Erythroblast (primary cell): ENCODE data around the gene SS18L1.

Experiments used
- DNase-seq, 2 experiments: peaks; one replicate each; lab custom pipeline; 2025; lab: John Stamatoyannopoulos, UW
- GATA1 ChIP-seq: IDR thresholded peaks from 2 replicates; pipeline ENCODE4 v1.6.1; 2011; ENCODE audit warnings: low read depth, mild to moderate bottlenecking, control low read depth, low read length, moderate library complexity
- POLR2A ChIP-seq: IDR thresholded peaks from 2 replicates; pipeline ENCODE4 v1.6.1; 2011; ENCODE audit warnings: mild to moderate bottlenecking, low read length

Gene SS18L1

GRCh38 chr20:62220666-62221568 lies 77.3 kb downstream of the SS18L1 start:
- no peak for TF ChIP-seq GATA1
- TF ChIP-seq POLR2A, result no peak
- DNase-seq, result no peak

GRCh38 chr20:62222266-62222850 lies 78.8 kb downstream of the SS18L1 start:
- TF ChIP-seq POLR2A (no peak), GATA1 (no peak)

DNA sequence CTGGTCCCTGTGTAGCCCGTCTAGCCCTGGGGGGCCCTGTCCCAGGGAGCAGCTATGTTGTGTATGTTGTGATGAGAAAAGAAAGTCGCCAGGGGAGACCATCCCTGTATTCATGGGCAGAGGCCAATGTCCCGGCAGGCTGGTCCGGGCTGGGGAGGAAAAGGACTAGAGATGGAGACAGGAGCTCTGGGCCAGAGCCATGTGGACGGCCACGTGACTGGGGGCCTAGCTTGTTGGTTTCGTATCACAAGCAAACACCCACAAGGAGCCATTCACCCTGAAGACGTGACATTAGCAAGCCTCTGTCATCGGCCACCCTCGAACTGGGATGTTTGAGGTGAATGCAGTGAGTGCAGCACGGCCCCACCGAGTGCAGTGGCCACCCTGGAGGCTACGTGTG lies 79.4 kb downstream of the SS18L1 start:
- DNase-seq, result no peak

More at GRCh38 chr20:62222266-62222850, 78.8 kb downstream of the SS18L1 start:
- no peak for DNase-seq

GRCh38 chr20:62223571-62223970 lies 80.0 kb downstream of the SS18L1 start:
- no peak for DNase-seq
- no peak for TF ChIP-seq POLR2A
- TF ChIP-seq GATA1, result no peak

More for the DNA sequence above, 79.4 kb downstream of the SS18L1 start:
- TF ChIP-seq POLR2A, result no peak
- no peak for TF ChIP-seq GATA1

GRCh38 chr20:62224113-62224855 lies 80.7 kb downstream of the SS18L1 start:
- TF ChIP-seq POLR2A (no peak), GATA1 (no peak)
- no peak for DNase-seq

DNA sequence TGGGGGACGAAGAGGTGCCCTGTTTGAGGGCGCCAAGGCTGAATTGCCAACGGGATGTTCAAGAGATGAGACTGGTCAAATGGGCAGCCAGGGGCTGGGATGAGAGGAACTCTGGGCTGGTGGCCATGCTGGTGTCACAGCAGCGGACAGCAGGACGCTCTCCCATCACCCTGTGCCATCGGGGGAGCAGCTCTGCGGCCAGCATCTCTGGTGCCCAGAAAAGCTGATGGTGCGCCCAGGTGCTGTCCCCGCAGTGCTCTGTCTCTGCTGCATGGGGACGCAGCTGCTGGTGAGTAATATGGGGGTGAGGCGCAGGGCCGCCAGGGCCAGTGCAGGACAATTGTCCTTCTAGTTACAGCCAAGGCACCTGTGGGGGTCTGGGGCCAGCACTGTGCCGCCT lies 81.5 kb downstream of the SS18L1 start:
- no peak for DNase-seq
- TF ChIP-seq POLR2A (no peak), GATA1 (no peak)

GRCh38 chr20:62225820-62226635 lies 82.5 kb downstream of the SS18L1 start:
- no peak for TF ChIP-seq GATA1

GRCh38 chr20:62226707-62227590 lies 83.4 kb downstream of the SS18L1 start:
- TF ChIP-seq POLR2A, result no peak
- TF ChIP-seq GATA1, result no peak
- DNase-seq, result no peak

More at GRCh38 chr20:62225820-62226635, 82.5 kb downstream of the SS18L1 start:
- no peak for DNase-seq

DNA sequence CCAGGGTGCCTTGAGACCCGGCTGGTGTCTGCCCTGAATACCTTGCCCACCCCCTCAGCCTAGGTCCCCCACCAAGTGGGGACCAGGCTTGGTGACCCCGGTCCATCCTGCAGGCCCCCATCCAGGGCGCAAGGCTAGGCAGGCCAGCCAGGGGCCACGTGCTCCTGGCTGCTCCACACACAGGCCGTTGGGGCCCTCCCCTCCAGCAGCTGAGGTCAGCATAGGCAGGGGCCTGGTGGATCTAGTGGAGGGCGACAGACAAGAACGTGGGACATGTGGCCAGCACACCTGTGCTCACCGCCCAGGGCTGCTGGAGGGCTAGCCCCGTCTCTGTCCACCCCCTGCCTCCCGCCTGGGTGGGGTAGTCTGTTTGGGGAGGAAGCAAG lies 84.0 kb downstream of the SS18L1 start:
- TF ChIP-seq GATA1 (no peak), POLR2A (no peak)
- no peak for DNase-seq

DNA sequence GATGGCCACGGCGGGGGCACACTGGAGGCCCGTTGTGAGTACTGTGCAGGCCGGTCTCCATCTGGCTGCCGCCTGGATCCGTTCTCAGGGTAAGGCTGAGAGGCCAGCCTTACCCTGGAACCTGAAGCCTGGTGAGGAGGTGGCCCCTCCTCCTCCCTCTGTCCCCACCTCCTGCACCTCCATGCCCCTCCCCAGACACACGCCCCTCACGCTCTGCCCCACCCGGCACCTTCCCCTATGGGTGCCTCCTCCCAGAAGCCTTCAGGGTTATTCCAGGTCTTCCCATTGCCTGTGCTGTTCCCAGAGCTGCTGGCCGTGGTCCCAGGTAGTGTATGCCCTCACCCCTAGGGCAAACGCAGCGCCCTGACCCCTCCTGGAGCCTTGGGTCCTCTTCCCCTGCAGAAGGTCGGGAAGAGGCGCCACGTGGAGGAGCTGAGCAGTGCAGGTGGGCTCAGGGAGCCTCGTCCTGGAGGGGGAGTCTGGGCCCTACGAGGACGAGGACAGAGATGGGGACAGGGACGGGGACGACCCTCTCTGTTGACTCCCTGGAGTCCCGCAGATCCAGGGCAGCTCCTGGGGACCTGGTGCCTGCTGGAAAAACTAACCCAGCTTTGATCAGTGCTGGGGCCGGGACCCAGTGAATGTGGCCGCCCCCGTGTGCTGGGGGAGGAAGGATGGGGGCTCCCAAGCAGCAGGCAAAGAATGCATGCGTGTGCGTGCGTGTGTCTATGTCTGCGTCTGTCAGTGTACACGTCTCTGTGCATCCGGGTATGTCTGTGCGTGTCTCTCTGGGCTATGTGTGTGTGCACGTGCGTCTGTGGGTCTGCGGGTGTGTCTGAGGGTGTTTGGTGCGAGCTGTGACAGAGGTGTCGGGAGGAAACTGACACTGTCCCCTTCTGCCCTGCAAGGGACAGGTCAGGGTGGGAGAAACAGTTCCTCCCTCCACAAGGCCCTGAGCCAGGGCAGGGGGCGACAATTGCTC lies 84.7 kb downstream of the SS18L1 start:
- TF ChIP-seq GATA1 (no peak), POLR2A (no peak)
- no peak for DNase-seq

DNA sequence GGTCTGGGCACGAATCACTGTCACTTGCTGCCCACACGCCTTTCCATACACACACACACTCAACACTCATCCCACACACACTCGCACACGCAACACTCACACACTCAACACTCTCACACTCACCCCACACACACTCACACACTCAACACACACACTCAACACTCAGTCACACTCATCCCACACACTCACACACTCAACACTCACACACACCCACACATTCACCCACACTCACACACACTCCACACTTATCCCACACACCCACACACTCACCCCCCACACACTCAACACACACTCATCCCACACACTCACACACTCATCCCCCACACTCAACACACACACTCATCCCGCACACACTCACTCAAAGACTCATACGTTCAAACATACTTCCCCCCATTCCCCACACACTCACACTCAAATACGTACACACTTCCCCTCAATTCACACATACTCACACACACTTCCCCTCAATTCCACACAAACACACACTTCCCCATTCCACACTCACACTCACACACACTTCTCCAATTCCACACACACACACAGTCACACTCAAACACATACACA lies 85.5 kb downstream of the SS18L1 start:
- TF ChIP-seq POLR2A, result no peak
- no peak for TF ChIP-seq GATA1
- DNase-seq, result no peak
